HepG2 (cell line): ENCODE data around the gene CYP11A1. TPM values are rescaled to one million over a fixed set of nuclear protein-coding genes. Genes with fewer than 3 reads are reported as not detected.

Experiments used
- ATAC-seq: fragments of 200-7000 bp; cut with Tn5 transposase; 3 replicates; pipeline ENCODE4 v1.9.1; 2020; ENCODE audit warnings: mild to moderate bottlenecking, moderate library complexity
- BruUV-seq: library from RNA; stranded (reverse); fragments of 400-500 nt; replicated peaks from 2 replicates; lab custom pipeline; 2021; lab: Mats Ljungman, UMichigan
- CTCF ChIA-PET: fragments of 300-600 bp; formaldehyde crosslinking; extraction: SDS; loops from one replicate; lab custom pipeline; 2021; ENCODE audit warnings: low total read pairs, inconsistent platforms, low intra/inter-chr PET ratio; lab: Yijun Ruan, JAX
- POLR2A ChIA-PET: fragments of 350-600 bp; sonication (Branson Sonifier 250); formaldehyde crosslinking; loops from one replicate; lab custom pipeline; 2020; ENCODE audit warnings: antibody characterized with exemption, inconsistent platforms; lab: Yijun Ruan, JAX
- DNase-seq: peaks from one replicate; pipeline ENCODE4 v3.0.0-alpha.2; 2015; ENCODE audit warnings: low spot score
- FAIRE-seq: peaks from 3 replicates; lab custom pipeline; 2011; peaks lifted over from hg19 to GRCh38; lab: Jason Lieb, UNC
- H2AFZ ChIP-seq: one replicate; pipeline ENCODE4 v1.6.1; 2011; ENCODE audit warnings: low read length, inconsistent platforms
- H3K27ac ChIP-seq: fragments of 300-600 bp; 3 replicates; pipeline ENCODE4 v1.8.0; 2011; ENCODE audit warnings: mixed run types, mild to moderate bottlenecking, mixed read lengths, low read length, inconsistent platforms; ENCODE audit not compliant: insufficient read depth; ENCODE audit errors: extremely low read length
- H3K27me3 ChIP-seq, 2 experiments: fragments of 200-600 bp in 1 of 2; 2 replicates in 1 of 2; 3 replicates in 1 of 2; pipeline versions ENCODE4 v1.6.0 to v1.8.0; 2011; ENCODE audit warnings: low read length in 2 of 2, mild to moderate bottlenecking in 2 of 2, moderate library complexity in 2 of 2, inconsistent platforms in 1 of 2; ENCODE audit not compliant: insufficient read depth in 2 of 2, control insufficient read depth in 1 of 2
- H3K36me3 ChIP-seq, 2 experiments: fragments of 200-600 bp in 1 of 2; replicated peaks in 1 of 2; 2 replicates in 1 of 2; 3 replicates in 1 of 2; pipeline versions ENCODE4 v1.5.1 to v1.8.0; 2011; ENCODE audit warnings: low read length in 2 of 2, inconsistent platforms in 1 of 2; ENCODE audit not compliant: insufficient read depth in 2 of 2, control insufficient read depth in 1 of 2
- H3K4me1 ChIP-seq: 2 replicates; pipeline ENCODE4 v1.5.1; 2012; ENCODE audit warnings: low read length, inconsistent platforms; ENCODE audit not compliant: insufficient read depth
- H3K4me2 ChIP-seq: 2 replicates; pipeline ENCODE4 v1.6.0; 2011; ENCODE audit warnings: low read depth, low read length, inconsistent platforms
- H3K4me3 ChIP-seq, 3 experiments: fragments of 200-600 bp in 1 of 3; sonication (generic), shearing (Covaris generic) in 1 of 3; replicated peaks in 1 of 3; 2 replicates each; pipeline ENCODE4 v1.5.1; 2011 to 2016; ENCODE audit warnings: low read length in 3 of 3, inconsistent platforms in 2 of 3, low read depth in 2 of 3, mild to moderate bottlenecking in 2 of 3, control low read depth in 1 of 3, mixed read lengths in 1 of 3; ENCODE audit not compliant: insufficient read depth in 1 of 3
- H3K79me2 ChIP-seq: one replicate; pipeline ENCODE4 v1.6.1; 2011; ENCODE audit warnings: low read length, inconsistent platforms; ENCODE audit not compliant: insufficient read depth
- H3K9ac ChIP-seq: 2 replicates; pipeline ENCODE4 v1.6.0; 2011; ENCODE audit warnings: mild to moderate bottlenecking, low read depth, low read length, inconsistent platforms; ENCODE audit not compliant: insufficient read depth
- H3K9me3 ChIP-seq: 2 replicates; pipeline ENCODE4 v1.5.1; 2012; ENCODE audit warnings: mild to moderate bottlenecking, low read length
- H4K20me1 ChIP-seq: 2 replicates; pipeline ENCODE4 v1.6.0; 2011; ENCODE audit warnings: inconsistent platforms, mild to moderate bottlenecking, low read length, moderate library complexity; ENCODE audit not compliant: insufficient read depth
- HNRNPL ChIP-seq: fragments of 200-400 bp; formaldehyde crosslinking; IDR thresholded peaks from 2 replicates; pipeline ENCODE4 v1.6.1; 2017; ENCODE audit warnings: mild to moderate bottlenecking, low read depth, low read length
- ZBTB40 ChIP-seq, 2 experiments: fragments of 450-650 bp in 1 of 2; sonication (generic) in 1 of 2; formaldehyde crosslinking in 1 of 2; IDR thresholded peaks; 2 replicates each; pipeline versions ENCODE4 v1.6.1 to v1.8.0; 2016 to 2022; ENCODE audit warnings: antibody characterized with exemption in 1 of 2, mild to moderate bottlenecking in 1 of 2, missing genetic modification reagents in 1 of 2
- ZFP82 ChIP-seq: sonication (generic); formaldehyde crosslinking; IDR thresholded peaks from 2 replicates; pipeline ENCODE4 v1.5.1; 2020; ENCODE audit warnings: mild to moderate bottlenecking, missing genetic modification reagents, borderline replicate concordance
- ZNF687 ChIP-seq: sonication (generic); formaldehyde crosslinking; IDR thresholded peaks from 2 replicates; pipeline ENCODE4 v1.5.1; 2020; ENCODE audit warnings: mild to moderate bottlenecking, missing genetic modification reagents, moderate library complexity
- WGBS: methylation state at CpG from one replicate; pipeline ENCODE4 v1.1.6; 2017; ENCODE audit warnings: low lambda C conversion rate; 5-methylcytosine and 5-hydroxymethylcytosine counted together
- in situ Hi-C: cut with HindIII; loops from 2 replicates; pipeline ENCODE4 v1.10.0; 2017; ENCODE audit warnings: low pct_unique_long_range_greater_than_20kb; ENCODE audit not compliant: extremely low pct_ligation_motif_present
- intact Hi-C: fragments of 100-400 bp; cut with micrococcal nuclease; formaldehyde crosslinking; loops from one replicate; pipeline ENCODE4 v1.10.0; 2022; ENCODE audit not compliant: unreplicated experiment
- polyA plus RNA-seq, 8 experiments: library from polyadenylated mRNA; depleted of rRNA in 3 of 8; stranded (reverse) in 7 of 8; unstranded in 1 of 8; fragments of >200 nt; fragmentation: Illumina TruSeq in 4 of 8; extraction: Trizol in 4 of 8; gene quantifications; 2 replicates each; pipeline versions ENCODE4 v1.2.1 to v1.2.3, GENCODE V29; 2011 to 2016; ENCODE audit warnings: low read depth in 4 of 8, missing spikeins in 1 of 8, mixed read lengths in 1 of 8; ENCODE audit not compliant: insufficient read depth in 1 of 8
- total RNA-seq, 5 experiments: library from RNA; depleted of rRNA; stranded (reverse); fragments of >200 nt; fragmentation: Illumina TruSeq; extraction: Trizol; gene quantifications; 2 replicates each; pipeline ENCODE4 v1.2.3, GENCODE V29; 2016; ENCODE audit warnings: low read depth in 1 of 5

Gene CYP11A1
- total and polyA plus RNA-seq, 2 of the 13 experiments (the other 11 are each of a cell fraction or from before 2014, with no cell fraction given) = 0.66 to 0.92 TPM

- H2AFZ ChIP-seq = no peak overlapping the region
- H3K9me3 ChIP-seq = no peaks in the 10 kb centered on the region
- WGBS = 65% methylated on average over 12 of the region's 13 CpGs
- in situ Hi-C loops (loop anchor here (5.0 kb wide), 1 partner anchor 45 kb away; the partner anchor contains the start of gene SEMA7A), intact Hi-C loops (no loop called here)
- H3K79me2 ChIP-seq = no peaks in the 10 kb centered on the region
- no peak overlapping the region; the same call in 1 of the 2 replicates for H3K4me2 ChIP-seq
- no peak for ATAC-seq
- no TSS peak for BruUV-seq
- H3K4me3 ChIP-seq = peak overlapping the region in 1 of 3 experiments; percentile 21; a peak in 1 of 6 replicates
- H3K4me1 ChIP-seq = peaks cover 85% of the 10 kb centered on the region
- DNase-seq = no peak
- H4K20me1 ChIP-seq = no peaks in the 10 kb centered on the region
- CTCF ChIA-PET = no interaction called here
- FAIRE-seq = no peak
- POLR2A ChIA-PET = interaction anchor here (1.1 to 8.8 kb wide), 3 partner anchors 20 to 54 kb away, joined by 3 to 124 read pairs (median 4); no protein-coding TSS in a partner anchor
- H3K36me3 ChIP-seq = no peaks in the 10 kb centered on the region
- H3K27me3 ChIP-seq = peaks cover 3 to 32% of the 10 kb centered on the region in 2 experiments; a peak in 3 of 5 replicates
- no peak overlapping the region for H3K27ac ChIP-seq
- TF ChIP-seq ZNF687 (CRISPR knock-in tag) (0 out of 2 replicates have a peak, but pooled peaks have one; percentile 6), HNRNPL (0 out of 2 replicates have a peak, but pooled peaks have one; percentile 42), ZBTB40 (IDR thresholded peaks at IDR 0.05) (no peak), ZBTB40 (CRISPR knock-in tag; IDR thresholded peaks at IDR 0.05) (no peak), ZFP82 (CRISPR knock-in tag) (no peak)
- no peak overlapping the region for H3K9ac ChIP-seq
These were observed 19.7 kb upstream of the CYP11A1 start for GRCh38 chr15:74387141-74387541.
